GM19238 (cell line): ENCODE data around the gene AQP12A.

Experiments
- DNase-seq: peaks from one replicate; pipeline ENCODE4 v3.0.0; 2011; ENCODE audit warnings: low spot score; ENCODE audit not compliant: insufficient read length

The AQP12A gene

GRCh38 chr2:240737958-240738357, 46.3 kb downstream of the AQP12A start:
- DNase-seq: no peak

- DNase-seq: no peak
Measured at GRCh38 chr2:240739797-240740196, 48.1 kb downstream of the AQP12A start.

- no peak for DNase-seq
Measured at GRCh38 chr2:240741091-240741490, 49.4 kb downstream of the AQP12A start.

GRCh38 chr2:240742602-240743095, 51.0 kb downstream of the AQP12A start:
- DNase-seq: no peak

- no peak for DNase-seq
Measured at GRCh38 chr2:240745456-240745855, 53.8 kb downstream of the AQP12A start.

GRCh38 chr2:240745962-240746361, 54.3 kb downstream of the AQP12A start:
- DNase-seq: no peak

- DNase-seq: no peak
Measured at GRCh38 chr2:240746671-240747070, 55.0 kb downstream of the AQP12A start.

- no peak for DNase-seq
Measured at GRCh38 chr2:240747256-240747655, 55.6 kb downstream of the AQP12A start.
